ENCODE results near the gene C10orf62. TPM values are rescaled to one million over a fixed set of nuclear protein-coding genes. Genes with fewer than 3 reads are reported as not detected.

The C10orf62 gene
- total and polyA plus RNA-seq, 9 of the 15 experiments (the other 6 are each of a cell fraction or from before 2014, with no cell fraction given): not detected

- H3K9ac ChIP-seq (ENCODE audit: insufficient read depth in 1 of 2, low read depth in 2 of 2, low read length in 2 of 2): no peak overlapping the region
- H3K4me2 ChIP-seq (ENCODE audit: insufficient read depth, low read length): no peak overlapping the region
- BruUV-seq (replicated peaks): no TSS peak
- TF ChIP-seq TSC22D4 (tag; IDR thresholded peaks at IDR 0.05) (no peak), PRMT5 (CRISPR knock-in tag; IDR thresholded peaks at IDR 0.05) (no peak), HEY1 (CRISPR knock-in tag; IDR thresholded peaks at IDR 0.05; ENCODE audit: borderline replicate concordance) (no peak), E2F1 (CRISPR knock-in tag; IDR thresholded peaks at IDR 0.05) (no peak), ZBTB9 (CRISPR knock-in tag; IDR thresholded peaks at IDR 0.05) (no peak), ZFX (CRISPR knock-in tag; IDR thresholded peaks at IDR 0.05) (no peak), EWSR1 (IDR thresholded peaks at IDR 0.05; ENCODE audit: borderline replicate concordance, low read depth, partially characterized antibody) (no peak), ARID1B (IDR thresholded peaks at IDR 0.05) (no peak), SP2 (IDR thresholded peaks at IDR 0.05; ENCODE audit: extremely low read depth, low read depth, low read length, poor library complexity, severe bottlenecking) (no peak), U2AF2 (optimal IDR thresholded peaks at IDR 0.05; ENCODE audit: low read depth, low read length) (no peak), UBTF (IDR thresholded peaks at IDR 0.05; ENCODE audit: borderline replicate concordance in 1 of 2, low read depth in 2 of 2, low read length in 2 of 2) (no peak), ZNF41 (CRISPR knock-in tag; conservative IDR thresholded peaks at IDR 0.05) (no peak), GATA2 (CRISPR knock-in tag; IDR thresholded peaks at IDR 0.05) (no peak)
- TF ChIP-seq, protein P1, sequence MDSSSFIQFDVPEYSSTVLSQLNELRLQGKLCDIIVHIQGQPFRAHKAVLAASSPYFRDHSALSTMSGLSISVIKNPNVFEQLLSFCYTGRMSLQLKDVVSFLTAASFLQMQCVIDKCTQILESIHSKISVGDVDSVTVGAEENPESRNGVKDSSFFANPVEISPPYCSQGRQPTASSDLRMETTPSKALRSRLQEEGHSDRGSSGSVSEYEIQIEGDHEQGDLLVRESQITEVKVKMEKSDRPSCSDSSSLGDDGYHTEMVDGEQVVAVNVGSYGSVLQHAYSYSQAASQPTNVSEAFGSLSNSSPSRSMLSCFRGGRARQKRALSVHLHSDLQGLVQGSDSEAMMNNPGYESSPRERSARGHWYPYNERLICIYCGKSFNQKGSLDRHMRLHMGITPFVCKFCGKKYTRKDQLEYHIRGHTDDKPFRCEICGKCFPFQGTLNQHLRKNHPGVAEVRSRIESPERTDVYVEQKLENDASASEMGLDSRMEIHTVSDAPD (CRISPR knock-in tag; IDR thresholded peaks at IDR 0.05): no peak
- TF ChIP-seq, protein P2, sequence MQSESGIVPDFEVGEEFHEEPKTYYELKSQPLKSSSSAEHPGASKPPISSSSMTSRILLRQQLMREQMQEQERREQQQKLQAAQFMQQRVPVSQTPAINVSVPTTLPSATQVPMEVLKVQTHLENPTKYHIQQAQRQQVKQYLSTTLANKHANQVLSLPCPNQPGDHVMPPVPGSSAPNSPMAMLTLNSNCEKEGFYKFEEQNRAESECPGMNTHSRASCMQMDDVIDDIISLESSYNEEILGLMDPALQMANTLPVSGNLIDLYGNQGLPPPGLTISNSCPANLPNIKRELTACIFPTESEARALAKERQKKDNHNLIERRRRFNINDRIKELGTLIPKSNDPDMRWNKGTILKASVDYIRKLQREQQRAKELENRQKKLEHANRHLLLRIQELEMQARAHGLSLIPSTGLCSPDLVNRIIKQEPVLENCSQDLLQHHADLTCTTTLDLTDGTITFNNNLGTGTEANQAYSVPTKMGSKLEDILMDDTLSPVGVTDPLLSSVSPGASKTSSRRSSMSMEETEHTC (IDR thresholded peaks at IDR 0.05): no peak
Observed at GRCh38 chr10:97573021-97573420, 16.5 kb upstream of the C10orf62 start.

More at GRCh38 chr10:97573021-97573420, 16.5 kb upstream of the C10orf62 start:
- Histone ChIP-seq H3K27me3 (ENCODE audit: control insufficient read depth in 2 of 2, insufficient read depth in 2 of 2, low read length in 2 of 2) (no peaks in the 10 kb centered on the region), H3K36me3 (ENCODE audit: control insufficient read depth, insufficient read depth, low read length) (no peaks in the 10 kb centered on the region), H3K9me3 (replicated peaks; ENCODE audit: control insufficient read depth, insufficient read depth, low read depth, low read length) (no peaks in the 10 kb centered on the region), H3K4me3 (no peak overlapping the region), H3K9me1 (ENCODE audit: control insufficient read depth, insufficient read depth, low read length) (no peaks in the 10 kb centered on the region), H2AFZ (ENCODE audit: low read depth, low read length) (no peak overlapping the region), H4K20me1 (replicated peaks; ENCODE audit: control insufficient read depth, insufficient read depth, low read length) (no peaks in the 10 kb centered on the region), H3K27ac (ENCODE audit: extremely low read depth, low read depth, low read length) (no peak overlapping the region), H3K79me2 (ENCODE audit: control insufficient read depth, insufficient read depth, low read length) (no peaks in the 10 kb centered on the region), H3K4me1 (replicated peaks in 1 of 2; ENCODE audit: control insufficient read depth in 2 of 2, insufficient read depth in 2 of 2, low read length in 2 of 2) (peaks cover 2 to 12% of the 10 kb centered on the region in 2 experiments; a peak in 4 of 5 replicates)
- DNase-seq (ENCODE audit: extremely low read depth in 1 of 4, low spot score in 3 of 4) (no peak), ATAC-seq (no peak), FAIRE-seq (no peak)
- intact Hi-C loops (cut with micrococcal nuclease) (loop anchor here (5.0 to 10.0 kb wide), 2 partner anchors 112 to 159 kb away; partner anchors contain the start of gene AVPI1), in situ Hi-C loops (cut with MboI) (no loop called here)
- 33% methylated on average over 1 of the region's 2 CpGs for WGBS (ENCODE audit: insufficient coverage, low coverage, missing lambda C conversion rate)
- ChIA-PET POLR2A (interaction anchor here (0.7 to 1.0 kb wide), 2 partner anchors 39 to 40 kb away, joined by 3 to 5 read pairs; no protein-coding TSS in a partner anchor), CTCF (ENCODE audit: low intra/inter-chr PET ratio) (interaction anchor here (1.6 to 3.4 kb wide), 2 partner anchors 40 to 159 kb away, joined by 8 to 23 read pairs; no protein-coding TSS in a partner anchor)

Measured in K562 (cell line).